ENCODE data around the gene TTPAL. TPM values are rescaled to one million over a fixed set of nuclear protein-coding genes. Genes with fewer than 3 reads are reported as not detected.

The TTPAL gene, protein sequence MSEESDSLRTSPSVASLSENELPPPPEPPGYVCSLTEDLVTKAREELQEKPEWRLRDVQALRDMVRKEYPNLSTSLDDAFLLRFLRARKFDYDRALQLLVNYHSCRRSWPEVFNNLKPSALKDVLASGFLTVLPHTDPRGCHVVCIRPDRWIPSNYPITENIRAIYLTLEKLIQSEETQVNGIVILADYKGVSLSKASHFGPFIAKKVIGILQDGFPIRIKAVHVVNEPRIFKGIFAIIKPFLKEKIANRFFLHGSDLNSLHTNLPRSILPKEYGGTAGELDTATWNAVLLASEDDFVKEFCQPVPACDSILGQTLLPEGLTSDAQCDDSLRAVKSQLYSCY
- total RNA-seq, result 10 to 100 TPM in 1 of 3 donors, 1 to 10 TPM in 2; 7.2 to 10.2 (median 9.9) TPM
- long read RNA-seq, donor 1, full-length matches to known transcripts, result 2 of 6 reads
- long read RNA-seq, donor 1, partial matches to known transcripts, result 2 of 6 reads
- long read RNA-seq, donor 1, other reads (novel, unspliced or antisense), result 2 of 6 reads
- long read RNA-seq, donor 2, full-length matches to known transcripts, result 1 of 4 reads
- long read RNA-seq, donor 2, partial matches to known transcripts, result 0 of 4 reads
- long read RNA-seq, donor 2, other reads (novel, unspliced or antisense), result 3 of 4 reads

DNA sequence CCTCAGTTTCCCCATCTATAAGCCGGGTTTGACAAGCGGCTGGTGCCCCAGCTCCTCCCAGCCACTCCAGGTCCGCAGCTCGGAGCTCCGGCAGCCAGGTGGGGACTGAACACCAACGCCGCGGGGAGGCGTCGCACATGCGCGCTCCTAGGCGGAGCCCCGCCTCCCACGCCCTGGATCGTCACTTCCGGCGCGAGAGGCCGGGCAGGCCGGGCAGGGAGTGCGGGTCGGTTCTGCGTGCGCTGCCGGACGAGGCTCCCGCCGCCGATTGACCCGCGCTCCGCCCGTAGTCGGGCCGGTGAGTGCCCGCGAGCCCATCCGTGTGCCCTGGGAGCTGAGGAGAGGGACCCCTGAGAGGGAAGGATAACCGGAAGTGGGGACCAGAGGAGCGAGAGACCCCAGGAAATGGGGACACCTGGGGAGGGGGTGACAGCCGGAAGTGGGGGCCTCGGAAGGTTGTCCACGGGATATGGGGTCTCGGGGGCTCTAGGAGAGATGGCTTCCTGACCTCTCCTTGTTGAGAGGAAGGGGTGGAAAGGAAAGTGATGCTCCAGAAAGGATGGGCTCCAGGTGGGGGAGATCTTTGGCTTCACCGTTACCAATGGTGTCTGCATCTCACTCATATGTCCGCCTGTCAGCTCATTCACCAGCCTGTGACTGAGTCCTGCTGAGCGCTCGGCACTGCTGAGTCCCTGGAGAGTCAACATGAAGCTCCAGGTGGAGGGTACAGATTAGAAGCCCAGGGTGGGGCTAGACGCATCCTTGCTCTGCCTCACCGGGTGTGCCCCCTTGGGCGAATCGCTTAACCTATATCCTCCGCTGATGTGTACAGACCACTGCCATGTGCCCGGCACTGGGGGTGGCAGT lies at the start of gene TTPAL:
Gene TTPAL, plus strand, starts transcription at position 181 of the 867 bp plus-strand sequence. CDS start 4,126 bp downstream, outside the sequence.
- Histone ChIP-seq H3K9me3 (no peaks in the 10 kb centered on the region), H3K36me3 (ENCODE audit: low read depth) (no peaks in the 10 kb centered on the region), H3K4me3 (peak within 1 kb of the TSS; percentile 71), H3K4me1 (ENCODE audit: low read depth) (peaks cover 12% of the 10 kb centered on the region)
- DNase-seq, result peak; percentile 92 to 95 (median 94)
- ATAC-seq, result peak; percentile 99
- intact Hi-C loops (cut with DNase I, micrococcal nuclease), result loop anchor here in 1 of 2 donors (10.0 kb wide), 1 partner anchor 261 kb away; the partner anchor contains the start of gene OSER1
- TF ChIP-seq, protein P1, sequence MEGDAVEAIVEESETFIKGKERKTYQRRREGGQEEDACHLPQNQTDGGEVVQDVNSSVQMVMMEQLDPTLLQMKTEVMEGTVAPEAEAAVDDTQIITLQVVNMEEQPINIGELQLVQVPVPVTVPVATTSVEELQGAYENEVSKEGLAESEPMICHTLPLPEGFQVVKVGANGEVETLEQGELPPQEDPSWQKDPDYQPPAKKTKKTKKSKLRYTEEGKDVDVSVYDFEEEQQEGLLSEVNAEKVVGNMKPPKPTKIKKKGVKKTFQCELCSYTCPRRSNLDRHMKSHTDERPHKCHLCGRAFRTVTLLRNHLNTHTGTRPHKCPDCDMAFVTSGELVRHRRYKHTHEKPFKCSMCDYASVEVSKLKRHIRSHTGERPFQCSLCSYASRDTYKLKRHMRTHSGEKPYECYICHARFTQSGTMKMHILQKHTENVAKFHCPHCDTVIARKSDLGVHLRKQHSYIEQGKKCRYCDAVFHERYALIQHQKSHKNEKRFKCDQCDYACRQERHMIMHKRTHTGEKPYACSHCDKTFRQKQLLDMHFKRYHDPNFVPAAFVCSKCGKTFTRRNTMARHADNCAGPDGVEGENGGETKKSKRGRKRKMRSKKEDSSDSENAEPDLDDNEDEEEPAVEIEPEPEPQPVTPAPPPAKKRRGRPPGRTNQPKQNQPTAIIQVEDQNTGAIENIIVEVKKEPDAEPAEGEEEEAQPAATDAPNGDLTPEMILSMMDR (IDR thresholded peaks at IDR 0.05), result peak; percentile 43

DNA sequence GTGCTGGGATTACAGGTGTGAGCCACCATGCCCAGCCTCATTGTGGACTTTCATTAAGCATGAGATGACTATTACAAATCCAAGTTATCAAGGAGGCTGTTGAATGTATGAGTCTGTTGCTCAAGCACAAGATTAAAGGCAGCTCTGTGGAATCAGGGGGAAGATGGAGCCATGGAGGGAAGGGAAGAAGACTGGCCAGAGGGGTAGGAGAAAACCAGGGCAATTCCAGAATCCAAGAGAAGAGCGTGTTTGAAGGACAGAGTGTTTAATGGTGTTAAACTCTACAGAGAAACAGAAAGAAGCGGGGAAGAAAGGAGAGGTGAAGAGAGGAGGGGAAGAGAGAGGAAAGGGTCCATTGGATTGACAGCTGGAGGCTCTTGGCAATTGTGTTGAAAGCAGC lies 49.8 kb upstream of the TTPAL start:
- DNase-seq, result no peak
- Histone ChIP-seq H3K9me3 (no peaks in the 10 kb centered on the region), H3K4me3 (no peak overlapping the region), H3K36me3 (ENCODE audit: low read depth) (peaks cover 3% of the 10 kb centered on the region), H3K4me1 (ENCODE audit: low read depth) (no peaks in the 10 kb centered on the region)
- no peak for ATAC-seq
- TF ChIP-seq, protein P1 (IDR thresholded peaks at IDR 0.05), result no peak
- intact Hi-C loops (cut with DNase I, micrococcal nuclease), result no loop called here

DNA sequence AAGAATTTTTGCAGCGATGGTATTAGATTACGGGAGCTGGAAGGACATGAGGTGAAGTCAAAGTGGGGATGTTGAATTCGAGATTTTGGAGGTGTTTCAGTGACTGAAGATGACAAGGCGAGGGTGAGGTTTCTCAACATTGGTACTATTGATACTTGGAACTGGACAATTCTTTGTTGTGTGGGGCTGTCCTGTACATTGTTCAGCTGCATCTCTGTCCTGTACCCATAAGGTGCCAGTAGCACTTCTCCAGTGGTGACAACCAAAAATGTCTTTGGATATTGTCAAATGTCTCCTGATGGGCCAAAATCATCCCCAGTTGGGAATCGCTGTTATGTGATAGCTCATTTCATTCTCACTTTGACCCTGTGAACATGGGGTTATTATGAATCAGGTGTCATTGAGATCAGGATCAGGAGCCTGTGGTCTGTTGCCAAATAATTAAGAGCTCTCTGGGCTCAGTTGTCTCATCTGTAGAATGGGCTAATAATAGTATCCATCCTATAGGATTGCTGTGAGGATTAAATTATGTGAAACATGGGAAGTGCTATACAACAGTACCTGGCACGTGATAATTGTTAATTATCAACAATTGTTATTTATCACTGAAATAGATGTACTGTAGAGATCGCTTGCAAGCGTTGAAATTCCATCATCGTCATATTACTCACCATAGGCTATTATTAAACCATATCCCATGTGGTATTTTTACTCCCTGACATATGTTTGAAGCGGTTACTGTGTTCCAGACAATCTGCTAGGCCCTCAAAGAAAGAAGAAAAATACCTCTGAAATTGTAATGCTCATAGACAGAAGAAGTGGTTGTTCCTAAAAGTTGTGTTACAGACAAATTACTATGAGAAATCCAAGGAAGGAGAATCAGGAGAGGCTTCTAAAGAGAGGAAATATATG lies 48.5 kb upstream of the TTPAL start:
- Histone ChIP-seq H3K36me3 (ENCODE audit: low read depth) (peaks cover 3% of the 10 kb centered on the region), H3K4me1 (ENCODE audit: low read depth) (no peaks in the 10 kb centered on the region), H3K9me3 (no peaks in the 10 kb centered on the region), H3K4me3 (no peak overlapping the region)
- TF ChIP-seq, protein P1 (IDR thresholded peaks at IDR 0.05), result no peak
- DNase-seq (no peak), ATAC-seq (no peak)
- intact Hi-C loops (cut with DNase I, micrococcal nuclease), result no loop called here

DNA sequence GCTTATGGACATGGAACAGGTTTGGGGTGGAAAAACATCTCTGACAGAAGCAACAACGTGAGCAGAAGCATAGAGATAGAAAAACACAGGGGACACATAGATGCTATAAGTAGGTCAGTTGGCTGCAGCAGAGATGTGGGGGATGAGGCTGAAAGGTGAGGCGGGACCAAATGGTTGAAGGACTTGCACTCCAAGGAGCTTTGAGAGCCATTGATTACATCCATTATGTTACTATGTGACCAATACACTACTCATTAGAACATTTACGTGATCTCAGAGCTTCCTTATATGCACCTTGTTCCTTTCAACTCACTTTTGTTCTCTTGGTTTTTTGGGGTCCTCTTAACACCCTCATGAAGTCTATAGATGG lies 47.9 kb upstream of the TTPAL start:
- ATAC-seq (no peak), DNase-seq (no peak)
- H3K9me3 ChIP-seq, result no peaks in the 10 kb centered on the region
- TF ChIP-seq, protein P1 (IDR thresholded peaks at IDR 0.05), result no peak
- H3K4me3 ChIP-seq, result no peak overlapping the region
- H3K36me3 ChIP-seq (ENCODE audit: low read depth), result peaks cover 3% of the 10 kb centered on the region
- intact Hi-C loops (cut with DNase I, micrococcal nuclease), result no loop called here
- H3K4me1 ChIP-seq (ENCODE audit: low read depth), result no peaks in the 10 kb centered on the region

Measured in mucosa of descending colon (tissue), 3 donors.